ENCODE results near the gene ITGB2. TPM values are rescaled to one million over a fixed set of nuclear protein-coding genes. Genes with fewer than 3 reads are reported as not detected.

ITGB2 gene
- total RNA-seq, 1 experiment from 2014 or later = 1.5 TPM

- DNase-seq (ENCODE audit: low read depth, low spot score) (no peak), ATAC-seq (no peak)
- H3K9ac ChIP-seq (ENCODE audit: low read length) = no peak overlapping the region
- H3K27me3 ChIP-seq (ENCODE audit: insufficient read depth, low read length) = no peaks in the 10 kb centered on the region
- no peaks in the 10 kb centered on the region for H3K9me2 ChIP-seq (ENCODE audit: insufficient read depth)
- H4K20me1 ChIP-seq (ENCODE audit: insufficient read depth) = no peaks in the 10 kb centered on the region
- ChIA-PET RAD21 (ENCODE audit: low non-redundant PET in 1 of 2, low total read pairs in 2 of 2, uncharacterized antibody in 2 of 2, unreplicated experiment in 2 of 2) (no interaction called here), CTCF (interaction anchor here (1.1 kb wide), 1 partner anchor 9 kb away, joined by 3 read pairs; no protein-coding TSS in a partner anchor), POLR2A (no interaction called here)
- H3K27ac ChIP-seq (ENCODE audit: low read depth, low read length) = no peak overlapping the region
- intact Hi-C loops (cut with micrococcal nuclease) = no loop called here
- no peak for TF ChIP-seq CBX3 (IDR thresholded peaks at IDR 0.05; ENCODE audit: low read depth)
- TF ChIP-seq TCF7L2 (IDR thresholded peaks at IDR 0.05; ENCODE audit: borderline replicate concordance, extremely low read depth, insufficient read depth, insufficient read length) = no peak
- no peak for TF ChIP-seq SRF (IDR thresholded peaks at IDR 0.05; ENCODE audit: low read depth)
- TF ChIP-seq POLR2A (IDR thresholded peaks at IDR 0.05; ENCODE audit: borderline replicate concordance, extremely low read depth, insufficient read depth, insufficient read length) = no peak
- no peak for TF ChIP-seq RAD21 (IDR thresholded peaks at IDR 0.05; ENCODE audit: low read depth)
- TF ChIP-seq ZNF274 (IDR thresholded peaks at IDR 0.05; ENCODE audit: low read depth, low read length) = no peak
- no peak for TF ChIP-seq ZBTB33 (IDR thresholded peaks at IDR 0.05; ENCODE audit: extremely low read depth, insufficient replicate concordance, low read length)
- no peak for TF ChIP-seq SP1 (IDR thresholded peaks at IDR 0.05; ENCODE audit: low read depth)
- TF ChIP-seq POLR2AphosphoS5 (IDR thresholded peaks at IDR 0.05; ENCODE audit: low read depth, low read length) = no peak
- no peak for TF ChIP-seq JUND (IDR thresholded peaks at IDR 0.05)
- no peak for TF ChIP-seq FOSL1 (IDR thresholded peaks at IDR 0.05; ENCODE audit: low read depth)
- TF ChIP-seq CEBPB (IDR thresholded peaks at IDR 0.05; ENCODE audit: low read depth) = no peak
- no peak for TF ChIP-seq ATF3 (IDR thresholded peaks at IDR 0.05)
- no peak for TF ChIP-seq SIN3A (IDR thresholded peaks at IDR 0.05; ENCODE audit: low read depth)
- no peak for TF ChIP-seq MAX (IDR thresholded peaks at IDR 0.05)
- TF ChIP-seq ZFX (IDR thresholded peaks at IDR 0.05) = no peak
- no peak for TF ChIP-seq CTCF (IDR thresholded peaks at IDR 0.05 in 2 of 3, conservative IDR thresholded peaks at IDR 0.05 in 1 of 3; ENCODE audit: borderline replicate concordance in 1 of 3, insufficient read depth in 1 of 3, low read depth in 2 of 3, low read length in 2 of 3)
- no peaks in the 10 kb centered on the region for H3K9me3 ChIP-seq (ENCODE audit: control insufficient read depth in 1 of 2, insufficient read depth in 1 of 2, low read depth in 1 of 2, low read length in 2 of 2)
- no peak overlapping the region for H3K4me2 ChIP-seq (ENCODE audit: low read length)
- no peak overlapping the region for H2AFZ ChIP-seq (ENCODE audit: low read depth, low read length, poor library complexity, severe bottlenecking)
- peaks cover 87% of the 10 kb centered on the region for H3K79me2 ChIP-seq (ENCODE audit: insufficient read depth, low read length)
- peaks cover 7 to 31% of the 10 kb centered on the region in 2 experiments; a peak in 3 of 4 replicates for H3K36me3 ChIP-seq (ENCODE audit: control insufficient read depth in 1 of 2, insufficient read depth in 2 of 2, low read length in 2 of 2)
- no peak overlapping the region for H3K4me3 ChIP-seq (replicated peaks in 1 of 2; ENCODE audit: low read depth in 1 of 2, low read length in 2 of 2)
- no TSS peak for BruUV-seq (replicated peaks)
- H3K4me1 ChIP-seq (ENCODE audit: control insufficient read depth in 1 of 2, insufficient read depth in 2 of 2, low read length in 2 of 2) = no peaks in the 10 kb centered on the region
Measured at GRCh38 chr21:44956356-44957046, 35.8 kb upstream of the ITGB2 start.
